Liver (tissue), 2 donors: ENCODE data around the gene HUS1B.

ENCODE experiments used
- CTCF ChIP-seq: fragments of 150-350 bp; IDR thresholded peaks from 2 replicates; pipeline ENCODE4 v1.5.1; 2017; ENCODE audit warnings: improper control_type of control experiment, low read depth, low read length; ENCODE audit not compliant: missing input control
- REST ChIP-seq: IDR thresholded peaks from 2 replicates; pipeline ENCODE4 v1.6.1; 2016; ENCODE audit warnings: antibody characterized with exemption, mild to moderate bottlenecking
- donor health status: healthy.

- no peak for TF ChIP-seq CTCF
- TF ChIP-seq REST = no peak
Observed at GRCh38 chr6:680251-680650, 23.4 kb upstream of the HUS1B start.
